ENCODE results near the gene KCNH1. TPM values are rescaled to one million over a fixed set of nuclear protein-coding genes. Genes with fewer than 3 reads are reported as not detected.

The KCNH1 gene
- total and polyA plus RNA-seq, 2 experiments from 2014 or later: 0.03 to 0.17 TPM

- DNase-seq (ENCODE audit: low spot score): no peak
- no peak overlapping the region for H3K4me3 ChIP-seq
- H3K79me2 ChIP-seq: no peaks in the 10 kb centered on the region
- WGBS (ENCODE audit: low lambda C conversion rate, missing lambda C conversion rate): 76% methylated on average over 7 of the region's 7 CpGs
- no peaks in the 10 kb centered on the region for H3K36me3 ChIP-seq (replicated peaks; ENCODE audit: insufficient read depth, low read depth)
- H4K20me1 ChIP-seq (ENCODE audit: insufficient read depth, poor library complexity, severe bottlenecking): no peaks in the 10 kb centered on the region
- H3K4me2 ChIP-seq: no peak overlapping the region
- no peaks in the 10 kb centered on the region for H3K4me1 ChIP-seq (ENCODE audit: insufficient read depth)
- H3K27me3 ChIP-seq: no peaks in the 10 kb centered on the region
- no peak overlapping the region for H3K27ac ChIP-seq
- no peaks in the 10 kb centered on the region for H3K9me3 ChIP-seq (ENCODE audit: low read depth)
- TF ChIP-seq EZH2 (IDR thresholded peaks at IDR 0.05; ENCODE audit: borderline replicate concordance) (no peak), CTCF (IDR thresholded peaks at IDR 0.05; ENCODE audit: poor library complexity) (no peak), EZH2phosphoT487 (IDR thresholded peaks at IDR 0.05; ENCODE audit: low read depth, severe bottlenecking, unreplicated experiment) (no peak)
- no peak overlapping the region for H2AFZ ChIP-seq
- H3K9me2 ChIP-seq (replicated peaks; ENCODE audit: insufficient read depth): no peaks in the 10 kb centered on the region
Observed at GRCh38 chr1:210949489-210949888, 184.5 kb downstream of the KCNH1 start.

- H3K4me1 ChIP-seq (ENCODE audit: insufficient read depth): no peaks in the 10 kb centered on the region
- no peak overlapping the region for H2AFZ ChIP-seq
- no peaks in the 10 kb centered on the region for H3K9me2 ChIP-seq (replicated peaks; ENCODE audit: insufficient read depth)
- no peaks in the 10 kb centered on the region for H3K79me2 ChIP-seq
- H3K27me3 ChIP-seq: no peaks in the 10 kb centered on the region
- H3K4me2 ChIP-seq: no peak overlapping the region
- no peaks in the 10 kb centered on the region for H3K9me3 ChIP-seq (ENCODE audit: low read depth)
- no peak for DNase-seq (ENCODE audit: low spot score)
- no peak overlapping the region for H3K27ac ChIP-seq
- no peak overlapping the region for H3K4me3 ChIP-seq
- H4K20me1 ChIP-seq (ENCODE audit: insufficient read depth, poor library complexity, severe bottlenecking): no peaks in the 10 kb centered on the region
- no peak for TF ChIP-seq EZH2 (IDR thresholded peaks at IDR 0.05; ENCODE audit: borderline replicate concordance)
- no peak for TF ChIP-seq EZH2phosphoT487 (IDR thresholded peaks at IDR 0.05; ENCODE audit: low read depth, severe bottlenecking, unreplicated experiment)
- no peak for TF ChIP-seq CTCF (IDR thresholded peaks at IDR 0.05; ENCODE audit: poor library complexity)
- WGBS (ENCODE audit: low lambda C conversion rate, missing lambda C conversion rate): 83% methylated on average over 2 of the region's 2 CpGs
- H3K36me3 ChIP-seq (replicated peaks; ENCODE audit: insufficient read depth, low read depth): no peaks in the 10 kb centered on the region
Observed at GRCh38 chr1:210949039-210949438, 184.9 kb downstream of the KCNH1 start.

GRCh38 chr1:210944252-210944651, 189.7 kb downstream of the KCNH1 start:
- H3K4me2 ChIP-seq: no peak overlapping the region
- no peak for TF ChIP-seq EZH2 (IDR thresholded peaks at IDR 0.05; ENCODE audit: borderline replicate concordance)
- TF ChIP-seq CTCF (IDR thresholded peaks at IDR 0.05; ENCODE audit: poor library complexity): no peak
- no peak for TF ChIP-seq EZH2phosphoT487 (IDR thresholded peaks at IDR 0.05; ENCODE audit: low read depth, severe bottlenecking, unreplicated experiment)
- H3K4me3 ChIP-seq: no peak overlapping the region
- 37% methylated on average over 2 of the region's 2 CpGs for WGBS (ENCODE audit: low lambda C conversion rate, missing lambda C conversion rate)
- H3K27me3 ChIP-seq: no peaks in the 10 kb centered on the region
- no peak overlapping the region for H2AFZ ChIP-seq
- H3K9me2 ChIP-seq (replicated peaks; ENCODE audit: insufficient read depth): no peaks in the 10 kb centered on the region
- no peak for DNase-seq (ENCODE audit: low spot score)
- H3K9me3 ChIP-seq (ENCODE audit: low read depth): no peaks in the 10 kb centered on the region
- H4K20me1 ChIP-seq (ENCODE audit: insufficient read depth, poor library complexity, severe bottlenecking): no peaks in the 10 kb centered on the region
- H3K4me1 ChIP-seq (ENCODE audit: insufficient read depth): no peaks in the 10 kb centered on the region
- H3K27ac ChIP-seq: no peak overlapping the region
- H3K36me3 ChIP-seq (replicated peaks; ENCODE audit: insufficient read depth, low read depth): no peaks in the 10 kb centered on the region
- H3K79me2 ChIP-seq: no peaks in the 10 kb centered on the region

DNA sequence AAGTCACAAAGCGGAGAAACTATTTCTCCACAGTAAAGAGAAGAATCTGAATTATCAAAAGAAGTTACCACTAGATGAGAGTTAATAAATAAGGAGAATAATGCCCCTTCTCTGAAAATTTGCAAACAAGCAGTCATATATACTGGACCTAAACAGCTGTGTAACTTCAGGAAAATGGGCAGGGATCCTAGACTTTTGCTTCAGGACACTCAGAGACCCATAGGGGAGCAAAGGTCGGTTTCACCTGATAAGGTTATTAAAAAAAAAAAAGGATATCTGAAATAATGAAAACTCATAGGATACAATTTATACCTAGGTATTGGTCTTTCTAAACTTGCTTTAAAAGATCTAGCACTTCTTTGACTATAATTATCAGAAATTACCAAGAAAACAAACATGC, 191.4 kb downstream of the KCNH1 start:
- H3K4me2 ChIP-seq: no peak overlapping the region
- TF ChIP-seq EZH2phosphoT487 (IDR thresholded peaks at IDR 0.05; ENCODE audit: low read depth, severe bottlenecking, unreplicated experiment) (no peak), EZH2 (IDR thresholded peaks at IDR 0.05; ENCODE audit: borderline replicate concordance) (no peak)
- H3K79me2 ChIP-seq: no peaks in the 10 kb centered on the region
- H3K4me3 ChIP-seq: no peak overlapping the region
- no peaks in the 10 kb centered on the region for H3K9me3 ChIP-seq (ENCODE audit: low read depth)
- H3K36me3 ChIP-seq (replicated peaks; ENCODE audit: insufficient read depth, low read depth): no peaks in the 10 kb centered on the region
- no peaks in the 10 kb centered on the region for H3K27me3 ChIP-seq
- no peaks in the 10 kb centered on the region for H4K20me1 ChIP-seq (ENCODE audit: insufficient read depth, poor library complexity, severe bottlenecking)
- no peaks in the 10 kb centered on the region for H3K4me1 ChIP-seq (ENCODE audit: insufficient read depth)
- 76% methylated on average over 2 of the region's 2 CpGs for WGBS (ENCODE audit: low lambda C conversion rate, missing lambda C conversion rate)
- DNase-seq (ENCODE audit: low spot score): no peak
- H3K27ac ChIP-seq: no peak overlapping the region
- H2AFZ ChIP-seq: no peak overlapping the region
- H3K9me2 ChIP-seq (replicated peaks; ENCODE audit: insufficient read depth): no peaks in the 10 kb centered on the region
